T1000 (cell line): Measurements from ENCODE around the gene NADK.

Source experiments
- DNase-seq: peaks from one replicate; lab custom pipeline; 2025; ENCODE audit warnings: mixed read lengths; lab: John Stamatoyannopoulos, UW

Gene NADK, protein sequence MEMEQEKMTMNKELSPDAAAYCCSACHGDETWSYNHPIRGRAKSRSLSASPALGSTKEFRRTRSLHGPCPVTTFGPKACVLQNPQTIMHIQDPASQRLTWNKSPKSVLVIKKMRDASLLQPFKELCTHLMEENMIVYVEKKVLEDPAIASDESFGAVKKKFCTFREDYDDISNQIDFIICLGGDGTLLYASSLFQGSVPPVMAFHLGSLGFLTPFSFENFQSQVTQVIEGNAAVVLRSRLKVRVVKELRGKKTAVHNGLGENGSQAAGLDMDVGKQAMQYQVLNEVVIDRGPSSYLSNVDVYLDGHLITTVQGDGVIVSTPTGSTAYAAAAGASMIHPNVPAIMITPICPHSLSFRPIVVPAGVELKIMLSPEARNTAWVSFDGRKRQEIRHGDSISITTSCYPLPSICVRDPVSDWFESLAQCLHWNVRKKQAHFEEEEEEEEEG

DNA sequence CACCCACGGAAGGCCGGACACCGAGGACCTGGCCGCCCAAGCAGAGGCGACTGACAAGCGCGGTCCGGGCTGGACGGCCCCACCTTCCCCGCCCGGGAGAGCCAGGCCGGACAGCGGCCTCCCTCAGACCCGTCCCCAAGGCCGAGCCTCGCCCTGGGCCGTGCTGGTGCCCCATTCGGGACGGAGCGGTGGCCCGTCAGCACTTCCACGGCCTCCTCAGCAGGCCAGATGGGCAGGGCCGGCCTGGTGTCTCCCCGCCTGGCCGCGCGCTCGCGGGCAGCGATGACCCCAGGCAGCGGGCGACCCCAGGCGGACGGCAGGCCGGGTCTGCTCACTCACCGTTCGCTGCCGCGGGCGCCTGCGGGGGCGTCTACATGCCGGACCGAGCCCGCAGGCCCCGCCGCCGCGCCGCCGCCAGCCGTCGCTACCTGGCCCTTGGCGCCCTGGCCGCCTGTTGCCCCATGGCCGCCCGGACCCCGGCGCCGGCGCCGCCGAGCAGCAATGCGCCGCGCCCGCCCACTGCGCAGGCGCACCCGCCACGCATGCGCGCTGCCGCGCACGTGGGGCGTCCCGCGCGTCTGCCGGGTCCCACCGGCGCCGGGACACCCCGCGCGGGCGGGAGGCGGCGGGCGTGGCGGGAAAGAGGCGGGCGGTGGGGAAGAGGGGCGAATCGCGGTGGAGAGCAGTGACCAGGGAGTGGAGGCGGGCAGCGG is at the start of gene NADK:
Gene NADK, minus strand, starts transcription at position 521 of the 713 bp plus-strand sequence. CDS start 13,064 bp downstream, outside the sequence.
- DNase-seq = peak; percentile 59

GRCh38 chr1:1827089-1827848 is 49.0 kb upstream of the NADK start:
- no peak for DNase-seq

GRCh38 chr1:1826356-1827088 is 48.3 kb upstream of the NADK start:
- no peak for DNase-seq

DNA sequence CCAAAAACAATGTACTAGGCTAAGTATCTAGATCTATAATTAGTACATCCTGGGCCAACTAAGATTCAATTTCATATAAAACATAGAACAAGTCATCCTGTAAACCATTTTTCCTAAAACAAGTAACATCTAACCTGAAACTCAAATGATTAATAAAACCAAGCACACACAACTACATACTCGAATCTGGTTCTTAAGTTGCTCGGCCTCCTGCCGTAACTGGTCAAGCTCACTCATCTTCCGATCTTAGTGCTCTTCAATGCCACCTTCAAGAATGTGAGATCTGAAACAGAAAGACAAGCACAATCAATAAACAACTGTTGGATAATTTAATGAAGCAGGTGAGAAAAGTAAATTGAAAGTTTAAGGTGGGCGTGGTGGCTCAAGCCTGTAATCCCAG is 46.9 kb upstream of the NADK start:
- no peak for DNase-seq

DNA sequence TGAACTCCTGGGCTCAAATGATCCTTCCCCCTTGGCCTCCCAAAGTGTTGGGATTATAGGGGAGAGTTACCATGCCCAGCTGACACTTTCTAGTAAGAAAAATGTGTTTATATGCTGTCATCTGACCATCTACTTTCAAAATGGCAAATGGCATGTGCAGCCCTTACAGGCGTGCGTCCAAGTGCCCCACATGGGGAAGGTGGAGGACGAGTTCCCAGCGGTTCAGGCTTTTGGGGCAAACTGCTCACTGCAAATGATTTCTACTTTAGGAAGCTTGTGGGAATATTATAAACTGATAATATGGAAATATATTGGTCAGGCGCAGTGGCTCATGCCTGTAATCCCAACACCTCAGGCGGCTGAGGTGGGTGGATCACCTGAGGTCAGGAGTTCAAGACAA is 41.5 kb upstream of the NADK start:
- no peak for DNase-seq

GRCh38 chr1:1817221-1817620 is 39.0 kb upstream of the NADK start:
- no peak for DNase-seq

DNA sequence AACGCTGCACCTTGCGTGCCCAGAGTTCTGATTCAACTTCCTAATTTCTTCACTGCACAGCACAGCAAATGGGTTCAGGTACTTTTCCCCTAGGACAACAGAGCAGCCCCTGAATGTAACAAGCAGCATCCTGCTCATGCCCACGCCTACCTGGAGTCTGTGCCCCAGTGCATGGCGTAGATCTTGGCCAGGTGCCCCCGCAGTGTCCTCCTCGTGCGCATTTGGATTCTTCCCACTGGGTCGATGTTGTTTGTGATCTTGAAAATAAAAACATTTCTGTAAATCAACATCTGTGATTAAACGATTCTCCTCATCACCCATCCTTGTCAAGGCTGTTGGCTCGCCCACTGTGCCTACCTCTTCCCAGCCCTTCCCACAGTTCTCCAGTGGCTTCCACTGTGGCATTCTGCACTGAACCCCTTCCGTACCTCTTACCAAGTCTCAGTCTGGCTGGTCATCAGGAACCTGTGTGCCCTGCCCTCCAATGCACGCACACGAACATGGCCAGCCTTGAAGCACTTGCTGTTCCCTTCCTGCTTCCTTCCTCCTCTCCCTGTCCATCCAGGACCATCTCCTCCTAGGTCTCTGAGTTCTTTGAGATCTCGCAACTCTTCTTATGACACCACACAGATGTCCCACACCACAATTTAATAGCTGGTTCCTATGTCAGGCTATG is 37.5 kb upstream of the NADK start:
- DNase-seq = no peak

GRCh38 chr1:1809489-1809888 is 31.2 kb upstream of the NADK start:
- no peak for DNase-seq

DNA sequence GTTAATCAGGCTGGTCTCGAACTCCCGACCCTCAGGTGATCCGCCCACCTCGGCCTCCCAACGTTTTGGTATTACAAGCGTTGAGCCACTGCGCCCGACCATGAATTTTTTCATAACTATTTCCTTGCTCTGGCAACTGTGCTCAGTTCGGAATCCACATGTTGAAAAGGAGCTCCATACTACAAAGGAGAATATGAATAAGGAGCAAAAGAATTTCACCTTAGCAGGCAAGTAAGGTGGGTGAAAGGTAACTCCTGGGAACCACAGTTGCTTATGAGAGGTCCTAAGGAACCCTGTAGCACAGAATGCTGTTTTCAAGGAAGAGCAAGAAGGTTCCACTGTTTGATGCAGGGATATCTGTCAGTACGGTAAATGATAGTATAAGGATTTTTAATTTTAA is 29.9 kb upstream of the NADK start:
- DNase-seq = no peak

DNA sequence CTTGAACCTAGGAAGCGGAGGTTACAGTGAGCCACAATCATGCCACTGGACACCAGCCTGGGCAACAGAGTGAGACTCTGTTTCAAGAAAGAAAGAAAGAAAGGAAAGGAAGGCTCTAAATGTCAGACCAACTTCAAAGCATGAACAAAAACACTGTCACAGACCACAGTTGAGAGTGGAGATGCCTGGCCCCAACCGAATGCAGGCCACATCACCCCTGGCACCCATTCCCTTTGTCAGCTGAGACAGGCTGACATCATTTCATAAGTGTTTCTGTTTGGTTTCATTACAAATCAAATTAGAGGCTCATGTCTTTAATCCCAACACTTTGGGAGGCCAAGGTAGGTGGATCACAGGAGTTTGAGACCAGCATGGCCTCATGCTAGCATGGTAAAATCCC is 28.6 kb upstream of the NADK start:
- DNase-seq = no peak

DNA sequence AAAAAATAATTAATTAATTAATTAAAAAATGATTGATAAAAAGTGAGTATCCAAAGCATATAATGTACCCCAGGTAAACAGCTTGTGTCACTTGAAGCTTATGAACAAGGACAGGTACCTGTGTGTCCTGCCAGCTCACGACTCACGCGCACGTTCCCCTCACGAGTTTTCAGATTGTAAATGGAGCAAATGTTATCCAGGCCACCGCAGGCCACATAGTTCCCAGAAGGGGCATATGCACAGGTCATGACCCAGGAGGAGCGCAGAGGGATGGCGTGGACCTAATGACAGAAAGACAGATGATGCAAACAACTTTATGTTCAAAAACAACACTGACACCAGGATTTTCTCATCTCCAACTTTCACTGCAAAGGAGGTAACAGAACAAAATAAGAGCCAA is 26.0 kb upstream of the NADK start:
- DNase-seq = no peak

- DNase-seq = no peak
Measured at GRCh38 chr1:1802871-1803270, 24.6 kb upstream of the NADK start.

GRCh38 chr1:1799716-1800115 is 21.4 kb upstream of the NADK start:
- DNase-seq = no peak

DNA sequence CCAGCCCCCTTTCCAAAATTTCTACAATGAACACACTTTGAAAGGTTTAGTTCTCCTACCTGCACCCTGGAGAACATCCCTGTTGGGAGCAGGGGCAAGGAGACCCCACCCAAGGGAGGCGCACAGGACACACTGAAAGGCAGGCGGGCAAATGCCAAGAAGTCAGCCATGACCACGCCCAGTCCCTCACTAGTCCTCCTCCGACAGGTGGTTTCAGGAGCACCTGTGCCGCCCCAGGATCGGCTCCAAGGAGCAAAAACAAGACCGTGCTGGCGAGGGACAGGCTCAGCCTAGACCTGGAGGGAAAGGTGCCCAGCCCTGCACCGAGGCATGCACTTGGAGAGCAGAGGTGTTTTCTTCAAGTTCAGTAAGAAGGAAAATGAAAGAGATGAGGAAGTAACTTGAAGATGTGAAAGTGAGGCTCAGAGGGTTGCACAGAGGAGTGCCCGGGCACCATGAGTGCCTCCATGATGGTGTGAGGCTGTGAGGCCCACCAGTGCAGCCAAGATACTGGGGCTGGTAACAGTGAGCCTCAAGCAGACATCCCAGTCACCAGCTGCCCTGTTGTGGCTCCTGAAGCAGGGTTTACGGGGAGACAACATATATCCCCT is 19.6 kb upstream of the NADK start:
- DNase-seq = no peak

- no peak for DNase-seq
Measured at GRCh38 chr1:1796466-1796865, 18.2 kb upstream of the NADK start.

DNA sequence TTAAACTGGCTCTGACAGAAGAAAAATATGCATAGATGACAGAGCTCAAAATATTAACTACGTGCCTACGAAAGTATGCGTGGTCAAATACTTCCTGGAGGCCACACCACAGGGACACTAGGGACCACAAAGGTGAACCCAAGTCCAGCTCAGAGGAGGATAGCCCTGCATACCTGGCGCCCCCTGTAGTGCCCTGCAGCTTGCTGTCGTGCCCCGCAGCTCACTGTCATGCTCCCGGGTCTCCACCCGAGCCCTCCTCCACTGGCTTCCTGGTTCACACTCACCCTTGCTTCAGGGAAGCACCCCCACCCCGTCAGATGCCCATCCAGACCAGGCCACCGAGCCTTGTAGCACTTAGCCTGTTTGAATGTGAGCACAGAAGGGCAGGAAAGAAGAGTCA is 16.7 kb upstream of the NADK start:
- DNase-seq = no peak

GRCh38 chr1:1793481-1794244 is 15.4 kb upstream of the NADK start:
- no peak for DNase-seq

DNA sequence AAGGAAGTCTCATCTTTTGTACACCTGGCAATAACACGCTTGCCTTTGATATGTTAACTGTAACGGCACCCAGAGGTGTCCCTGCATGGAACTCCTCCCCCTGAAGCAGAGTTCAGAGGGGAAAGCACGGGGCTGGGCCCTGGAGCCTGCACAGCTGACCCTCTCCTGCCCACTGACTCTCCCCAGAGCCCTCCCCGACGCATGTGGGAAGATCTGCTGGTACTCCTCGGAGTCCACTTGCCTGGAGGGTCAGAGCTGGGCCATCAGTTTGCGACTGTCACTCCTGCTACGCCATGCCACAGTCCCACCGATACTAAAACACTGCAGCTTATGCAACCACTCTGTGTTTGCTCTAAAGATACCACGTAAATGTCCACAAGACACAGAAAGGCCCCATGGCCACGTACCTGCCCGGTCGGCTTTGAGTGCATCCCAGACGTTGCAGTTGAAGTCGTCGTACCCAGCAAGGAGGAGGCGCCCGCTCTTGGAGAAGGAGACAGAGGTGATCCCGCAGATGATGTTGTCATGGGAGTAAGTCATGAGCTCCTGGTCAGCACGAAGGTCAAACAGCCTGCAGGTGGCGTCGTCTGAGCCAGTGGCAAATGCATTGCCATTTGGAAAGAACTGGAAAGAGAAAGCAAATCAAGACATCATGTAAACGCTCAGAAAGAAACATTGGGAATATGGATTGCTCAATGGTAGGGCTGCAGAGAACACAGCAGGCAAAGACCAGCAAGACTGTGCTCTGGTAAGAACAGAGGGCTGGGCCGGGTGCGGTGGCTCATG is 10.6 kb upstream of the NADK start:
- DNase-seq = no peak

- DNase-seq = no peak
Measured at GRCh38 chr1:1788136-1788535, 9.9 kb upstream of the NADK start.
